HepG2 (cell line): Measurements from ENCODE around the gene LPCAT4. TPM values are rescaled to one million over a fixed set of nuclear protein-coding genes. Genes with fewer than 3 reads are reported as not detected.

ENCODE experiments used
- AGO1 ChIP-seq: fragments of 200-400 bp; formaldehyde crosslinking; IDR thresholded peaks from 2 replicates; pipeline ENCODE4 v1.6.1; 2017; ENCODE audit warnings: mild to moderate bottlenecking, low read depth, low read length, moderate library complexity; ENCODE audit not compliant: poor library complexity, severe bottlenecking
- BRCA1 ChIP-seq: sonication (generic); formaldehyde crosslinking; IDR thresholded peaks from 2 replicates; pipeline ENCODE4 v1.4.0; 2020; ENCODE audit warnings: missing genetic modification reagents
- CEBPG ChIP-seq: IDR thresholded peaks from 2 replicates; pipeline ENCODE4 v1.6.1; 2016
- CREB1 ChIP-seq, 2 experiments: fragments of 450-650 bp in 1 of 2; IDR thresholded peaks; 2 replicates each; pipeline ENCODE4 v1.6.1; 2016 to 2017; ENCODE audit warnings: control low read depth in 1 of 2, mild to moderate bottlenecking in 1 of 2, missing compliant biosample characterization in 1 of 2, missing genetic modification characterization in 1 of 2
- CSRNP2 ChIP-seq: sonication (generic); formaldehyde crosslinking; conservative IDR thresholded peaks from 2 replicates; pipeline ENCODE4 v1.8.0; 2022; ENCODE audit warnings: low read depth, missing genetic modification reagents
- E2F1 ChIP-seq: sonication (generic); formaldehyde crosslinking; IDR thresholded peaks from 2 replicates; pipeline ENCODE4 v1.5.0; 2020; ENCODE audit warnings: missing genetic modification reagents
- EED ChIP-seq: sonication (generic); formaldehyde crosslinking; IDR thresholded peaks from 2 replicates; pipeline ENCODE4 v1.5.0; 2020; ENCODE audit warnings: mild to moderate bottlenecking, missing genetic modification reagents
- FUBP1 ChIP-seq: sonication (generic); formaldehyde crosslinking; IDR thresholded peaks from 2 replicates; pipeline ENCODE4 v1.5.1; 2020; ENCODE audit warnings: missing genetic modification reagents, mild to moderate bottlenecking, borderline replicate concordance
- GLI4 ChIP-seq: sonication (generic); formaldehyde crosslinking; IDR thresholded peaks from 2 replicates; pipeline ENCODE4 v1.5.1; 2020; ENCODE audit warnings: missing genetic modification reagents, mild to moderate bottlenecking, moderate library complexity, borderline replicate concordance
- GTF2F1 ChIP-seq: fragments of 150-350 bp; IDR thresholded peaks from 2 replicates; pipeline ENCODE4 v1.6.1; 2014; ENCODE audit warnings: low read length
- KAT7 ChIP-seq: IDR thresholded peaks from 2 replicates; pipeline ENCODE4 v1.6.1; 2018; ENCODE audit warnings: borderline replicate concordance, missing compliant biosample characterization
- MATR3 ChIP-seq: sonication (generic); formaldehyde crosslinking; IDR thresholded peaks from 2 replicates; pipeline ENCODE4 v1.4.0; 2020; ENCODE audit warnings: missing genetic modification reagents
- NFKBIZ ChIP-seq: IDR thresholded peaks from 2 replicates; pipeline ENCODE4 v1.6.1; 2018; ENCODE audit warnings: missing genetic modification reagents, missing compliant biosample characterization
- NFRKB ChIP-seq: fragments of 450-650 bp; IDR thresholded peaks from 2 replicates; pipeline ENCODE4 v1.6.1; 2017
- PHB2 ChIP-seq: fragments of 450-650 bp; IDR thresholded peaks from 2 replicates; pipeline ENCODE4 v1.6.1; 2018; ENCODE audit not compliant: partially characterized antibody
- RCOR2 ChIP-seq: IDR thresholded peaks from 2 replicates; pipeline ENCODE4 v1.6.1; 2016; ENCODE audit warnings: missing biosample characterization, missing genetic modification reagents
- RELA ChIP-seq: sonication (generic); formaldehyde crosslinking; IDR thresholded peaks from 2 replicates; pipeline ENCODE4 v1.4.0; 2020; ENCODE audit warnings: missing genetic modification reagents
- SMAD3 ChIP-seq: sonication (generic); formaldehyde crosslinking; IDR thresholded peaks from 2 replicates; pipeline ENCODE4 v1.4.0; 2020; ENCODE audit warnings: missing genetic modification reagents
- SMC3 ChIP-seq: IDR thresholded peaks from 2 replicates; pipeline ENCODE4 v1.6.1; 2011; ENCODE audit warnings: low read length, improper control_type of control experiment
- TFDP1 ChIP-seq: IDR thresholded peaks from 2 replicates; pipeline ENCODE4 v1.6.1; 2016; ENCODE audit warnings: missing compliant biosample characterization, missing genetic modification reagents, borderline replicate concordance
- ZNF251 ChIP-seq: sonication (generic); formaldehyde crosslinking; IDR thresholded peaks from 2 replicates; pipeline ENCODE4 v1.9.0; 2021; ENCODE audit warnings: mild to moderate bottlenecking, missing genetic modification reagents
- ZNF354B ChIP-seq: sonication (generic); formaldehyde crosslinking; IDR thresholded peaks from 2 replicates; pipeline ENCODE4 v1.8.0; 2022; ENCODE audit warnings: mild to moderate bottlenecking, missing genetic modification reagents
- ZNF484 ChIP-seq: sonication (generic); formaldehyde crosslinking; IDR thresholded peaks from 2 replicates; pipeline ENCODE4 v1.5.1; 2020; ENCODE audit warnings: mild to moderate bottlenecking, low read depth, missing genetic modification reagents, borderline replicate concordance
- ZNF703 ChIP-seq: sonication (generic); formaldehyde crosslinking; IDR thresholded peaks from 2 replicates; pipeline ENCODE4 v1.5.1; 2020; ENCODE audit warnings: missing genetic modification reagents, mild to moderate bottlenecking, moderate library complexity, borderline replicate concordance
- ZNF713 ChIP-seq: sonication (generic); formaldehyde crosslinking; IDR thresholded peaks from 2 replicates; pipeline ENCODE4 v1.4.0; 2020; ENCODE audit warnings: mild to moderate bottlenecking, missing genetic modification reagents
- polyA plus RNA-seq, 8 experiments: library from polyadenylated mRNA; depleted of rRNA in 3 of 8; stranded (reverse) in 7 of 8; unstranded in 1 of 8; fragments of >200 nt; fragmentation: Illumina TruSeq in 4 of 8; extraction: Trizol in 4 of 8; gene quantifications; 2 replicates each; pipeline versions ENCODE4 v1.2.1 to v1.2.3, GENCODE V29; 2011 to 2016; ENCODE audit warnings: low read depth in 4 of 8, missing spikeins in 1 of 8, mixed read lengths in 1 of 8; ENCODE audit not compliant: insufficient read depth in 1 of 8
- total RNA-seq, 5 experiments: library from RNA; depleted of rRNA; stranded (reverse); fragments of >200 nt; fragmentation: Illumina TruSeq; extraction: Trizol; gene quantifications; 2 replicates each; pipeline ENCODE4 v1.2.3, GENCODE V29; 2016; ENCODE audit warnings: low read depth in 1 of 5

The LPCAT4 gene
- total and polyA plus RNA-seq, 2 of the 13 experiments (the other 11 are each of a cell fraction or from before 2014, with no cell fraction given), result 8.1 to 57.1 TPM

GRCh38 chr15:34342737-34343575 is 24.0 kb downstream of the LPCAT4 start, which contains the start of the genes NOP10 and NUTM1 (continued):
- TF ChIP-seq GLI4 (peak; percentile 70; the same call in 1 of the 2 replicates), CEBPG (peak; percentile 47), ZNF484 (CRISPR knock-in tag) (no peak), AGO1 (no peak), KAT7 (CRISPR knock-in tag) (peak; percentile 45; the same call in 1 of the 2 replicates), ZNF354B (CRISPR knock-in tag) (0 out of 2 replicates have a peak, but pooled peaks have one; percentile 39), CSRNP2 (CRISPR knock-in tag) (no peak), NFRKB (no peak), EED (CRISPR knock-in tag) (no peak), SMC3 (peak; percentile 77), ZNF251 (CRISPR knock-in tag) (no peak), SMAD3 (CRISPR knock-in tag) (no peak), MATR3 (CRISPR knock-in tag) (no peak), BRCA1 (peak; percentile 64; the same call in 1 of the 2 replicates), PHB2 (no peak), ZNF703 (CRISPR knock-in tag) (no peak), RCOR2 (CRISPR knock-in tag) (0 out of 2 replicates have a peak, but pooled peaks have one; percentile 43), NFKBIZ (CRISPR knock-in tag) (peak; percentile 49; the same call in 1 of the 2 replicates), E2F1 (CRISPR knock-in tag) (no peak), GTF2F1 (no peak), CREB1 (IDR thresholded peaks at IDR 0.05) (peak; percentile 85), CREB1 (CRISPR knock-in tag; IDR thresholded peaks at IDR 0.05) (peak; percentile 87), FUBP1 (no peak), RELA (no peak), ZNF713 (0 out of 2 replicates have a peak, but pooled peaks have one; percentile 18), TFDP1 (CRISPR knock-in tag) (peak; percentile 67; the same call in 1 of the 2 replicates)
